Nephron progenitor cell (in vitro differentiated cells): ENCODE results near the gene BCL11A.
A peak's percentile ranks its signal among the peaks of the same experiment; 100 is the strongest.

Experiments used
- DNase-seq: peaks from one replicate; pipeline ENCODE4 v3.0.0; 2021
- H3K27ac Mint-ChIP-seq: 2 replicates; pipeline ENCODE4 v1.8.0; 2021; ENCODE audit warnings: mild to moderate bottlenecking, moderate library complexity, mixed read lengths
- H3K27me3 Mint-ChIP-seq: 2 replicates; pipeline ENCODE4 v1.8.0; 2021; ENCODE audit warnings: mild to moderate bottlenecking, low read depth, mixed read lengths; ENCODE audit not compliant: poor library complexity
- H3K36me3 Mint-ChIP-seq: 2 replicates; pipeline ENCODE4 v1.8.0; 2021; ENCODE audit warnings: low read depth, mixed read lengths
- H3K4me1 Mint-ChIP-seq: 2 replicates; pipeline ENCODE4 v1.8.0; 2021; ENCODE audit warnings: mixed read lengths
- H3K4me3 Mint-ChIP-seq: 2 replicates; pipeline ENCODE4 v1.8.0; 2021; ENCODE audit warnings: mild to moderate bottlenecking, moderate library complexity, mixed read lengths
- H3K9me3 Mint-ChIP-seq: 2 replicates; pipeline ENCODE4 v1.8.0; 2021; ENCODE audit warnings: mild to moderate bottlenecking, moderate library complexity, mixed read lengths
- CTCF ChIP-seq: fragments of 200-600 bp; sonication (generic); IDR thresholded peaks from 2 replicates; pipeline ENCODE4 v1.5.0; 2021; ENCODE audit warnings: antibody characterized with exemption

The BCL11A gene

GRCh38 chr2:60410456-60411146, 142.9 kb downstream of the BCL11A start:
- peak overlapping the region; percentile 58 for H3K4me3 Mint-ChIP-seq
- TF ChIP-seq CTCF = no peak
- peaks cover 4% of the 10 kb centered on the region for H3K36me3 Mint-ChIP-seq
- DNase-seq = peak; percentile 58
- peak overlapping the region; percentile 31 for H3K27ac Mint-ChIP-seq
- peaks cover 81% of the 10 kb centered on the region for H3K4me1 Mint-ChIP-seq
- H3K27me3 Mint-ChIP-seq = peaks cover 14% of the 10 kb centered on the region
- peaks cover 6% of the 10 kb centered on the region for H3K9me3 Mint-ChIP-seq

GRCh38 chr2:60409531-60409871, 144.0 kb downstream of the BCL11A start:
- Mint-ChIP-seq H3K27ac (no peak overlapping the region), H3K36me3 (no peaks in the 10 kb centered on the region), H3K4me1 (peaks cover 90% of the 10 kb centered on the region), H3K9me3 (no peaks in the 10 kb centered on the region), H3K27me3 (peaks cover 17% of the 10 kb centered on the region), H3K4me3 (no peak overlapping the region)
- DNase-seq = no peak
- no peak for TF ChIP-seq CTCF

GRCh38 chr2:60408811-60409530, 144.5 kb downstream of the BCL11A start:
- no peak overlapping the region for H3K27ac Mint-ChIP-seq

GRCh38 chr2:60408207-60408606, 145.2 kb downstream of the BCL11A start:
- Mint-ChIP-seq H3K4me3 (no peak overlapping the region), H3K27ac (no peak overlapping the region), H3K9me3 (no peaks in the 10 kb centered on the region), H3K27me3 (peaks cover 25% of the 10 kb centered on the region), H3K4me1 (peaks cover 90% of the 10 kb centered on the region), H3K36me3 (no peaks in the 10 kb centered on the region)
- TF ChIP-seq CTCF = no peak
- no peak for DNase-seq

More at GRCh38 chr2:60408811-60409530, 144.5 kb downstream of the BCL11A start:
- H3K27me3 Mint-ChIP-seq = peaks cover 18% of the 10 kb centered on the region
- no peaks in the 10 kb centered on the region for H3K9me3 Mint-ChIP-seq
- H3K36me3 Mint-ChIP-seq = no peaks in the 10 kb centered on the region
- H3K4me3 Mint-ChIP-seq = no peak overlapping the region
- no peak for DNase-seq
- peaks cover 90% of the 10 kb centered on the region for H3K4me1 Mint-ChIP-seq
- TF ChIP-seq CTCF = no peak

GRCh38 chr2:60407398-60407797, 146.1 kb downstream of the BCL11A start:
- H3K27ac Mint-ChIP-seq = peak overlapping the region; percentile 79
- H3K4me1 Mint-ChIP-seq = peaks cover 94% of the 10 kb centered on the region
- peaks cover 25% of the 10 kb centered on the region for H3K27me3 Mint-ChIP-seq
- DNase-seq = no peak
- no peaks in the 10 kb centered on the region for H3K36me3 Mint-ChIP-seq
- no peak overlapping the region for H3K4me3 Mint-ChIP-seq
- no peaks in the 10 kb centered on the region for H3K9me3 Mint-ChIP-seq
- no peak for TF ChIP-seq CTCF

- Mint-ChIP-seq H3K4me1 (peaks cover 91% of the 10 kb centered on the region), H3K9me3 (no peaks in the 10 kb centered on the region), H3K27me3 (peaks cover 28% of the 10 kb centered on the region), H3K36me3 (no peaks in the 10 kb centered on the region), H3K27ac (peak overlapping the region; percentile 96), H3K4me3 (peak overlapping the region; percentile 54)
- peak; percentile 44 for DNase-seq
- no peak for TF ChIP-seq CTCF
Observed at GRCh38 chr2:60406192-60406591, 147.3 kb downstream of the BCL11A start.
